Mesodermal cell (in vitro differentiated cells): ENCODE data around the gene ASNS.

ENCODE experiments used
- H3K27ac ChIP-seq: 2 replicates; pipeline ENCODE4 v1.7.0; 2013; ENCODE audit warnings: mild to moderate bottlenecking, low read depth, low read length, moderate library complexity; ENCODE audit not compliant: severe bottlenecking
- H3K36me3 ChIP-seq: 2 replicates; pipeline ENCODE4 v1.7.1; 2013; ENCODE audit warnings: mild to moderate bottlenecking, low read length, moderate library complexity; ENCODE audit not compliant: control insufficient read depth, insufficient read depth
- H3K4me1 ChIP-seq: one replicate; pipeline ENCODE4 v1.7.1; 2013; ENCODE audit warnings: mild to moderate bottlenecking, low read length; ENCODE audit not compliant: insufficient read depth, control insufficient read depth, poor library complexity, severe bottlenecking
- H3K4me3 ChIP-seq: 2 replicates; pipeline ENCODE4 v1.7.0; 2013; ENCODE audit warnings: low read length, control low read depth, mild to moderate bottlenecking; ENCODE audit not compliant: insufficient read depth, poor library complexity, severe bottlenecking; ENCODE audit errors: extremely low read depth
- H3K9me3 ChIP-seq: 2 replicates; pipeline ENCODE4 v1.7.1; 2013; ENCODE audit warnings: mild to moderate bottlenecking, low read length, moderate library complexity; ENCODE audit not compliant: control insufficient read depth
- WGBS, 2 experiments: methylation state at CpG; one replicate each; pipeline ENCODE4 v1.1.5; 2013; ENCODE audit warnings: missing lambda C conversion rate in 2 of 2; ENCODE audit not compliant: insufficient coverage in 2 of 2; 5-methylcytosine and 5-hydroxymethylcytosine counted together

ASNS gene

GRCh38 chr7:97842772-97843345, 29.3 kb downstream of the ASNS start:
- 95 to 96% methylated on average over 11 to 19 of the region's 27 CpGs for WGBS, 2 experiments
- no peak overlapping the region for H3K27ac ChIP-seq
- no peaks in the 10 kb centered on the region for H3K4me1 ChIP-seq
- H3K4me3 ChIP-seq: no peak overlapping the region
- H3K36me3 ChIP-seq: no peaks in the 10 kb centered on the region
- peaks cover 4% of the 10 kb centered on the region for H3K9me3 ChIP-seq

- H3K9me3 ChIP-seq: peaks cover 4% of the 10 kb centered on the region
- no peaks in the 10 kb centered on the region for H3K36me3 ChIP-seq
- no peak overlapping the region for H3K27ac ChIP-seq
- no peaks in the 10 kb centered on the region for H3K4me1 ChIP-seq
- H3K4me3 ChIP-seq: no peak overlapping the region
- WGBS, 2 experiments: 82 to 94% methylated on average over 6 of the region's 6 CpGs
Observed at GRCh38 chr7:97842006-97842405, 30.2 kb downstream of the ASNS start.

- Histone ChIP-seq H3K36me3 (no peaks in the 10 kb centered on the region), H3K4me1 (no peaks in the 10 kb centered on the region), H3K27ac (no peak overlapping the region), H3K9me3 (no peaks in the 10 kb centered on the region), H3K4me3 (no peak overlapping the region)
- WGBS, 2 experiments: 51 to 56% methylated on average over 7 of the region's 12 CpGs
Observed at GRCh38 chr7:97835296-97836138, 36.7 kb downstream of the ASNS start.

GRCh38 chr7:97819161-97819560, 53.0 kb downstream of the ASNS start:
- Histone ChIP-seq H3K9me3 (no peaks in the 10 kb centered on the region), H3K4me3 (no peak overlapping the region), H3K27ac (no peak overlapping the region), H3K4me1 (no peaks in the 10 kb centered on the region), H3K36me3 (no peaks in the 10 kb centered on the region)

GRCh38 chr7:97818066-97818663, 54.0 kb downstream of the ASNS start:
- WGBS, 2 experiments: 68 to 74% methylated on average over 4 of the region's 5 CpGs
- Histone ChIP-seq H3K4me1 (no peaks in the 10 kb centered on the region), H3K9me3 (no peaks in the 10 kb centered on the region), H3K4me3 (no peak overlapping the region), H3K27ac (no peak overlapping the region), H3K36me3 (no peaks in the 10 kb centered on the region)
